Activated effector memory CD4-positive, alpha-beta T cell treated with Interleukin-2 at 50 U/mL for 16 hours (primary cell): ENCODE results near the gene CROCC2.

Source experiments
- DNase-seq: peaks from one replicate; pipeline ENCODE4 v3.0.0-alpha.2; 2020

CROCC2 gene

GRCh38 chr2:241005569-241005968 lies 99.4 kb downstream of the CROCC2 start:
- DNase-seq: no peak

- no peak for DNase-seq
Observed at GRCh38 chr2:241006412-241006811, 100.3 kb downstream of the CROCC2 start.

- DNase-seq: no peak
Observed at GRCh38 chr2:241007111-241007510, 101.0 kb downstream of the CROCC2 start.

- DNase-seq: no peak
Observed at GRCh38 chr2:241007880-241008710, 102.0 kb downstream of the CROCC2 start.

GRCh38 chr2:241008711-241009121 lies 102.6 kb downstream of the CROCC2 start:
- no peak for DNase-seq

GRCh38 chr2:241009191-241009590 lies 103.1 kb downstream of the CROCC2 start:
- no peak for DNase-seq

GRCh38 chr2:241009601-241010530 lies 103.7 kb downstream of the CROCC2 start:
- peak; percentile 19 for DNase-seq

GRCh38 chr2:241010531-241011295 lies 104.6 kb downstream of the CROCC2 start:
- no peak for DNase-seq

GRCh38 chr2:241011296-241011600 lies 105.1 kb downstream of the CROCC2 start:
- no peak for DNase-seq

GRCh38 chr2:241011751-241012510 lies 105.8 kb downstream of the CROCC2 start:
- DNase-seq: no peak

GRCh38 chr2:241014224-241014623 lies 108.1 kb downstream of the CROCC2 start:
- DNase-seq: no peak

- no peak for DNase-seq
Observed at GRCh38 chr2:241014764-241015163, 108.6 kb downstream of the CROCC2 start.

- DNase-seq: no peak
Observed at GRCh38 chr2:241015439-241015838, 109.3 kb downstream of the CROCC2 start.

GRCh38 chr2:241017228-241017940 lies 111.2 kb downstream of the CROCC2 start:
- no peak for DNase-seq

- DNase-seq: no peak
Observed at GRCh38 chr2:241018051-241018891, 112.1 kb downstream of the CROCC2 start.

- no peak for DNase-seq
Observed at GRCh38 chr2:241019441-241020139, 113.5 kb downstream of the CROCC2 start.

GRCh38 chr2:241020201-241020600 lies 114.1 kb downstream of the CROCC2 start:
- DNase-seq: no peak

- no peak for DNase-seq
Observed at GRCh38 chr2:241020629-241021190, 114.6 kb downstream of the CROCC2 start.

GRCh38 chr2:241025639-241026038 lies 119.5 kb downstream of the CROCC2 start:
- DNase-seq: no peak
